Right ventricle myocardium inferior (tissue), 1 donor: ENCODE measurements around the gene GIGYF1. TPM values are rescaled to one million over a fixed set of nuclear protein-coding genes. Genes with fewer than 3 reads are reported as not detected.
"Not testable (repeated sequence)": the region's sequence is repeated elsewhere in the genome, so short reads cannot be mapped to it uniquely, and the experiment has no call there.

Experiments
- ATAC-seq: fragments of 200-7000 bp; cut with Tn5 transposase; one replicate; pipeline ENCODE4 v1.9.1; 2020; ENCODE audit warnings: mild to moderate bottlenecking, moderate library complexity
- DNase-seq: peaks from one replicate; pipeline ENCODE4 v3.0.0; 2021; ENCODE audit errors: missing footprints
- intact Hi-C: fragments of 100-400 bp; cut with DNase I; formaldehyde crosslinking; loops from one replicate; pipeline ENCODE4 v1.11.0; 2022
- total RNA-seq: library from RNA; stranded (reverse); fragmentation: NEBNext Ultra II Directional; extraction: Animal tissue kit (Norgen Biotek cat#: 25700); gene quantifications from one replicate; pipeline ENCODE4 v1.2.1, GENCODE V29; 2021
- donor health status: DM: no; HTN: yes; CAD: no; lungs with severe emphysema.

Gene GIGYF1
- total RNA-seq, 1 donor from 2014 or later, result 25.4 TPM

GRCh38 chr7:100719523-100720278, 25.7 kb upstream of the GIGYF1 start:
- intact Hi-C loops, result no loop called here
- ATAC-seq (no peak), DNase-seq (no peak)

DNA sequence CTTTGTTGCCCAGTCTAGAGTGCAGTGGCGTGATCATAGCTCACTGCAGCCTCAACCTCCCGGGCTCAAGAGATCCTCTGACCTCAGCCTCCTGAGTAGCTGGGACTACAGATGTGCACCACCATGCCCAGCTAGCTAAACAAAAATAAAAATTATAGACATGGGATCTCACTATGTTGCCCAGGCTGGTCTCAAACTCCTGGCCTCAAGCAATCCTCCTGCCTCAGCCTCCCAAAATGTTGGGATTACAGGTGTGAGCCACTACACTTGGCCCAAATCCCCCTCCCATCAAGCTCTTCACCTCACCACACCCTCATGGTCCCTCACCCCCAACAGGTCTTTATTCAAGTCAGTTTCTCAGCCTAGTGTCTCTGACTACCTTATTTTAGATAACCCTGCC, 23.0 kb upstream of the GIGYF1 start:
- intact Hi-C loops, ATAC-seq, DNase-seq: not testable (repeated sequence)

DNA sequence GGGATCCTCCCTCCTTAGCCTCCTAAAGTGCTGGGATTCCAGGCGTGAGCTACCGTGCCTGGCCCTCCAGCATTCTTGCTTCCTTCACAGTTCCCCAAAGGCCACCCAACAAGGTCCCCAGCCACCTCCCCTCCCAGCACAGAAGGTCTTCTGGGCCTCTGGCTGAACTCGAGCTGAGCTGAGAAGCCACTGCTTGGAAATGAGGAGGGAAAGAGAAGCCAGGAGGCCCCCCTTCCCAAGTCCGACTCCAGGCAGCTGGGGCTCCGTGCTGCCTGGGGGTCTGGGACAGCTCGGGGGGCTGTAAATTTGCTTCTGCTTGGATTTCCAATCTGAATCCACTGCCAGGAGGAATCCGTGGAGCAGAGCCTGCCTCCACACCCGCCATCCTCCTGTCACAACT, 20.7 kb upstream of the GIGYF1 start:
- no peak for ATAC-seq

DNA sequence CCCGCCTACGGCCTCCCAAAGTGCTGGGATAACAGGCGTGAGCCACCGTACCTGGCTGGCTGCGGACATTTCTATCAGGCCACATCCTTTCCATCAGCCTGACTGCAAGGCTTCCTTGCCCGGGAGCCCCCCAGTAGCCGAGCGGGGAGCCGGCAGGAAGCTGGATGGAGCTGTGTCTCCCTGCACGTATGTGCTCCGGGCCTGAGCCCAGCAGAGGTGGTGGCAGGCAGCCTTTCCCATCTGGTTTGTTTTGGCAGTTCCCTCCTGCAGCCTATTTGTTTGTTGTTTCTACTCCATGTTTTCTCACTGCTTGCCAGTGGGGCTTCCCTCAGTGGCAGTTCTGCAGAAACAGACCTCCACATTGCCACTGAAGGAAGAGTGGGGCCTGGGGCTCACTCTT, 17.3 kb upstream of the GIGYF1 start:
- ATAC-seq (no peak), DNase-seq (no peak)
- intact Hi-C loops, result no loop called here

More for the DNA sequence above, 20.7 kb upstream of the GIGYF1 start:
- DNase-seq, result no peak
- intact Hi-C loops, result no loop called here

DNA sequence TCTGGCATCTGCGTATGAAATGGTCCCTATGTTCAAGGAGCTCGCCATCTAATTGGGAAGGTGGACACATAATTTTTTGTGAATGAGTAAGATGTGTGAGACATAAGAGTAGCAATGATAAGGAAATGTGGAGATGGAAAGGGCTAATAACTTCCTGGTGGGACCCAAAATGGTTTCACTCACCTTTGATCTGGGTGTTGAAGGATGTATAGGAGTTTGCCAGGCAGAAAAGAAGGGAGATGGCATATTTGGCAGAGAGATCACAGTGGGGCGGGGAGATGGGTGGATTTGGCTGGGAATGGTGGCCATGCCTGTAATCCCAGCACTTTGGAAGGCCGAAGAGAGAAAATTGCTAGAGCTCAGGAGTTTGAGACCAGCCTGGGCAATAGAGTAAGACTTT, 16.4 kb upstream of the GIGYF1 start:
- intact Hi-C loops, result no loop called here

GRCh38 chr7:100708395-100708794, 14.3 kb upstream of the GIGYF1 start:
- no peak for DNase-seq
- no peak for ATAC-seq
- intact Hi-C loops, result loop anchor here (5.0 kb wide), 1 partner anchor 144 kb away; the partner anchor contains the start of gene SLC12A9

More for the DNA sequence above, 16.4 kb upstream of the GIGYF1 start:
- DNase-seq (no peak), ATAC-seq (no peak)

- ATAC-seq, result no peak
- intact Hi-C loops, result loop anchor here (5.0 kb wide), 1 partner anchor 146 kb away; the partner anchor contains the start of gene SLC12A9
- DNase-seq, result peak; percentile 77
Measured at GRCh38 chr7:100706672-100707311, 12.7 kb upstream of the GIGYF1 start.

DNA sequence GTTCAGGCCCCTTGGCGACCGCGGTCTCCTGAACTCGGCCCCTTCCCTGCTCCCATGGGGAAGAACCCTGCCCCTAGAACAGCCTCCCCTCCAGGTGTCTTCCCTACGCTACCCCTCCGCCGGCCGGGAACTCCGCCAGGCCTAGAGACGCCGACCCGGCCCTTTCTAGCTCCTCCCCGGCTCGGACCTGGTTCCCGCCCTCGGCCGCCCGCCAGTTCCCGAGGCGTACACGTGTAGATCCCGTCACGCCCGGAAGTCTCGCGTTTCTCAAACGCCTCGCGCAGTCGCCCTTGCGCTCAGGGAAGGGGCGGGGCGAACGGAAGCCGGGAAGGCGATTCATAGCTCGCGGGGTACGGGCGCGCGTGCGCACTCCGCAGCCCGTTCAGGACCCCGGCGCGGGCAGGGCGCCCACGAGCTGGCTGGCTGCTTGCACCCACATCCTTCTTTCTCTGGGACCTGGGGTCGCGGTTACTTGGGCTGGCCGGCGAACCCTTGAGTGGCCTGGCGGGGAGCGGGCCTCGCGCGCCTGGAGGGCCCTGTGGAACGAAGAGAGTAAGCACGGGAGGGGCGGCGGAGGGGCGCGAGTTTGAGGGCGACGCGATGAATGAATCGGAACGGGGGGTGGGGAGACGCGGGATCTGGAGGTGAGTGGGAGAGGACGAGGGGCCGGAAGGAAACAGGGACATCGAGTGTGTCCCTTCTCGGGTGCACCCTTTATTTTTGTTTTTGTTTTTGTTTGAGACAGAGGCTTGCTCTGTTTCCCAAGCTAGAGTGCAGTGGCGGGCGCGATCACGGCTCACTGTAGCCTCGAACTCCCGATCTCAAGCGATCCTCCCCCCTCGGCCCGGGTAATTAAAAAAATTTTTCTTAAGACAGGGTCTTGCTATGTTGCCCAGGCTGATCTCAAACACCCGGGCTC, 12.0 kb upstream of the GIGYF1 start, which contains the start of gene POP7:
Gene POP7, plus strand, starts transcription at position 369 of the 919 bp plus-strand sequence. CDS start 710 bp downstream, outside the sequence.
- intact Hi-C loops, result loop anchor here (5.0 kb wide), 1 partner anchor 146 kb away; the partner anchor contains the start of gene SLC12A9
- DNase-seq, result peak; percentile 100
- ATAC-seq, result peak; percentile 98

DNA sequence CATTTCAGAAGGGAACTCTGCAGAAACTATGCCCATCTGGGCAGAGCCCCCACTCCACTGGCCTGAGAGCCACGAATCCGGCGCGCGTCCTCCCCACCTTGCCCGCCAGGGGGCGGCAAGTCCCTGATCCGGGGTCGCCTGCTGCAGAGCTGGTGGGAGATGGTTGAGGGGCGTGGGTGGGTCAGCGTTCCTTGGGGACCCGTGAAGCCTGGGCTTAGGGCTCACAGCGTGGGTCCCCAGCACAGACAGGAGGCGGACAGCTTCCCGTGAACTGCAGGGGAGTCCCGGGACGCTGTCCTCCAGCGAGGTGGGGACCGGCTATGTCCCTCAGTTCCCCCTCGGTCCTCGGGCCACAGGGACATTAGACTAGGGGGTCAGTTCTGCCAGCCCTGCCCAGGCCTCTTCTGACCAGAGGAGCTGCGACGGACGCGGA, 11.3 kb upstream of the GIGYF1 start:
- DNase-seq (peak; percentile 88), ATAC-seq (peak; percentile 77)
- intact Hi-C loops, result loop anchor here (5.0 kb wide), 1 partner anchor 147 kb away; the partner anchor contains the start of gene SLC12A9

DNA sequence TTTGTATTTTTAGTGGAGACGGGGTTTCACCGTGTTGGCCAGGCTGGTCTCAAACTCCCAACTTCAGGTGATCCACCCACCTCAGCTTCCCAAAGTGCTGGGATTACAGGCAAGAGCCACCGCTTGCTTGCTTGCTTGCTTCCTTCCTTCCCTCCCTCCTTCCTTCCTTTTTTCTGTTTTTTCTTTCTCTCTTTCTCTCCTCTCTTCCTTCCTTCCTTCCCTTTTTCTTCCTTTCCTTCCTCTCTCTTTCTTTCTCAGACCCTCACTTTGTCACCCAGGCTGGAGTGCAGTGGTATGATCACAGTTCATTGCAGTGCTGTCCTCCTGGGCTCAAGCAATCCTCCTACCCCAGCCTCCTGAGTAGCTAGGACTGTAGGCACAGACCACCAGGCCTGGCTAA, 7.0 kb upstream of the GIGYF1 start:
- DNase-seq, intact Hi-C loops, ATAC-seq: not testable (repeated sequence)

DNA sequence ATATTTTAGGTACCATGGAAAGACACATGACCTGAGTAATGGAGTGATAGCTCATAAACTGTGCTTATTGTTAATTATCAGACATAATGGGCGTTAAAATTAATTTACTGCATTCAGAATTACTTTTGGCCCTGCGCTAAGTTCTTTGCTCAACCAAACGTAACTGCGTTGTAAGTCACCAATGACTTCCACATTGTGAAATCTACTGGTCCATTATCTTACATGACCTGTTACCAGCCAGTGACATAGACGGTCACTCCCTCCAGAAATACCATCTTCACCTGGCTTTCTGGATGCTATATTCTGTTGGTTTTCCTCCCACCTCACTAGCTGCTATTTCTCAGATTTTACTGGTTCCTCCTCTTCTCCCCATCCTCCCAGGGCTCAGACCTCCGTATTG, 5.0 kb upstream of the GIGYF1 start:
- ATAC-seq, result no peak
- DNase-seq, result no peak
- intact Hi-C loops, result no loop called here

DNA sequence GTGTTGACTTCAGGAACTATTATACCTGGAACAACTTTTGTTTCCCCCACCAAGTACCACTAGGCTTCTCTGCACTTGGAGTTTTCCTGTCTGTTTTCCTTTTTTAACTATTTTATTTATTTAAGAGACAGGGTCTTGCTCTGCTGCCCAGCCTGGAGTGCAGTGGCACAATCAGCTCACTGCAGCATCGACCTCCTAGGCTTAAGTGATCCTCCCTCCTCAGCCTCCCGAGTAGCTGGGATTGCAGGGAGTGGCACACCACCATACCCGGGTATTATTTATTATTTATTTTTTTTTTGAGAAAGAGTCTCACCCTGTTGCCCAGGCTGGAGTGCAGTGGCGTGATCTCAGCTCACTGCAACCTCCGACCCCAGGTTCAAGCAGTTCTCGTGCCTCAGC, 2.1 kb upstream of the GIGYF1 start:
- intact Hi-C loops, result no loop called here
- ATAC-seq, result no peak
- DNase-seq, result no peak

- ATAC-seq (peak; percentile 12), DNase-seq (no peak)
- intact Hi-C loops, result loop anchor here (5.0 kb wide), 4 partner anchors 81 to 226 kb away; partner anchors contain the start of genes FBXO24, LRCH4 and MOSPD3
Measured at GRCh38 chr7:100693312-100694097, 545 bp downstream of the GIGYF1 start.

DNA sequence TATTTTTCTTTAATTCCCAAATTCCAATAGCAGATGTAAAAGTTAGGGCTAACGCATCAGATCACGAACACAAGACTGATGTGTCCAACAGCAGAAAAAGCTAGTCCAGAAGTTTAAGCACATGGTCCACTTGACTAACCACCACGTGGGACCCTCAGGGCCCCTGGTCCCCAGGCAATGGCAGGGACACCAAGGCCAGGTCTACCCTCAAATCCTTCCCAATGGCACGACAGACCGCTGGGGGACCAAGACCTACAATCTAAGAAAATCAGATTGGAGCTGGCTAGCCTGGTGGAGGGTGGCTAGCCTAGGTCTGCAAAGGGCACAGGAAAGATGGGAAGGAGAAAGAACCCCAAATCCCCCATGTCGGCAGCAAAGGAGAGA, 1.5 kb downstream of the GIGYF1 start:
- intact Hi-C loops, result loop anchor here (5.0 kb wide), 4 partner anchors 80 to 225 kb away; partner anchors contain the start of genes FBXO24, LRCH4 and MOSPD3
- ATAC-seq (no peak), DNase-seq (no peak)

- intact Hi-C loops, result loop anchor here (1.0 to 5.0 kb wide), 6 partner anchors 17 to 225 kb away; partner anchors contain the start of genes FBXO24, LRCH4 and MOSPD3
- DNase-seq (peak; percentile 91), ATAC-seq (peak; percentile 84)
Measured at GRCh38 chr7:100691676-100692577, 2.1 kb downstream of the GIGYF1 start.

GRCh38 chr7:100689230-100690135, 4.6 kb downstream of the GIGYF1 start:
- intact Hi-C loops, result loop anchor here (2.0 to 5.0 kb wide), 5 partner anchors 15 to 222 kb away; partner anchors contain the start of genes FBXO24, LRCH4 and MOSPD3
- DNase-seq (no peak), ATAC-seq (no peak)
